Stimulated activated CD8-positive, alpha-beta memory T cell treated with anti-CD3 and anti-CD28 coated beads, Interleukin-12 subunit alpha, Interleukin-12 subunit beta, amount 100 ng/mL, for 4 hours (primary cell): ENCODE results near the gene PNMA6A.
"Not testable (repeated sequence)": the region's sequence is repeated elsewhere in the genome, so short reads cannot be mapped to it uniquely, and the experiment has no call there.

Experiments used
- DNase-seq: peaks from one replicate; pipeline ENCODE4 v3.0.0-alpha.2; 2020; ENCODE audit warnings: low read depth

PNMA6A gene

DNA sequence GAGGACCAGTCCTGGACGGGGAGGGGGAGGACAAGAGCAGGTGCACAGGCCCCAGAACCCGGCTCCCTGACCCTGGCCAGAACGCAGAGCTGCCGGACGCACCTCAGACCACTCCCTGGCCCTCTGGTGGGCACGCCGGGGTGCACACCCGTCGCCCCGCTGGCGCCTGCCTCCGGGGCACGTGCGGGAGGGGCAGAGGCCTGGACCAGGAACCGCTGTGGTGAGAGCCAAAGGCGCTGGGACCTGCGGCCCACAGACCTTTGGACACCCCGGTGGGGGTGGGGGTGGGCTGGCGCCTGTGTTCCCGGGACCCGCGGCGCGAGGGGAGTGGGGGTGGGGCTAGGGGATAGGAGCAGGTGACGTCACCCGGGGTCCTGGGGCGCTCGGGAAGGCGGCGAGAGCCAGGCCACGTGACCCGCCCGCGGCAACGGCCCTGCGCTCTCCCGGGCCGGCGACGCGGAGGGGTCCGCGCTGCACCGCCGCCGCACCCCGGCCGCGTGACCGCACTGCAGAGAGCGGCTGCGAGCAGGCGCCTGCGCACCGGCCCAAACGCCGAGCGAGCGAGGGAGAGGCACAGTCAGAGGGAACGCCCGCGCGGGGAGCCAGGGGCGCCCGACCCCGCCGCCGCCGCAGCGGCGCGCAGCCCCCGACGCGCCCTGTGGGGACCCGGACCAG is at the start of gene PNMA6A:
TSS of gene PNMA6A (plus strand) at position 546 of the 675 bp plus-strand sequence. CDS start 609 bp downstream, outside the sequence.
- not testable (repeated sequence) for DNase-seq

- not testable (repeated sequence) for DNase-seq
Observed at GRCh38 chrX:153026501-153026900, 45.8 kb upstream of the PNMA6A start.

GRCh38 chrX:153028487-153028886 is 43.8 kb upstream of the PNMA6A start:
- not testable (repeated sequence) for DNase-seq

- DNase-seq, result no peak
Observed at GRCh38 chrX:153029162-153029561, 43.1 kb upstream of the PNMA6A start.

DNA sequence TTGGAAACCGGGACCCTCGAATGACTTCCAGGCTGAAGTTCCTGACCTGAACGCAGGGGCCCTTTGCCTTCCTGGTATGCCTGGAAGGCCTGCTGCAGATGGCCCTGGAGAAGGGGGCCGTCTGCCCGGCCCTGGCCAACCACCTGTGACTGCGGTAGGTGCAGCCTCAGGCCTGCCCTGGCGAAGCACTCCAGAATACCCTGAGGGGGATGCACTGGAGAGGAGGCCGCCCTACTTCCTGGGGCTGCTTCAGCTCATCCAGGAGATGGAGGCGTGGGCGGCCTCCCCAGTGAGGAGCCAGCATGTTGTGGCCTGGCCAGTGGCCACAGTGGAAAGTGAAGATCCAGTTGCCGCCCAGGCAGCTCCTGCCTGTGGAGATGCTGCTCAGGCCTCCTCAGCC is 42.4 kb upstream of the PNMA6A start:
- DNase-seq, result no peak

DNA sequence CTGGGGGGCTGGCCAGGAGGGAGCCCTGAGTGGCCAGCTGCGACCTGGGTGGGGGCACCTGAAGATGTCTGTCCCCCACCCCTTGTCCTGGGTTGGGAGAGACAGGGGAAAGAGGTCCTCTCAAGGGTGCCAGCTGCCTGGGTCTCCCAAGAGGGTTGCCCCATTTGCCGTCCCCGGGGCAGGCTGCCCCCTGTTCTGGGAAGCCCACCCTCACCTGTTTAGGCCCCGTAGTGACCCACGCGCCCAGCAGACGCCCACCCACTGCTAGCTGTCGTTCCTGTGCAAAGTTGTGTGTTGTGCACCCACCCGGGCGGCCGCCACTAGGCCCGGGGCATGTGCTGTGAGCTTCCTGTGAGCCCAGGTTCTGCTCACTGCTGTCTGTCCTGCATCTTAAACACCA is 41.5 kb upstream of the PNMA6A start:
- no peak for DNase-seq

DNA sequence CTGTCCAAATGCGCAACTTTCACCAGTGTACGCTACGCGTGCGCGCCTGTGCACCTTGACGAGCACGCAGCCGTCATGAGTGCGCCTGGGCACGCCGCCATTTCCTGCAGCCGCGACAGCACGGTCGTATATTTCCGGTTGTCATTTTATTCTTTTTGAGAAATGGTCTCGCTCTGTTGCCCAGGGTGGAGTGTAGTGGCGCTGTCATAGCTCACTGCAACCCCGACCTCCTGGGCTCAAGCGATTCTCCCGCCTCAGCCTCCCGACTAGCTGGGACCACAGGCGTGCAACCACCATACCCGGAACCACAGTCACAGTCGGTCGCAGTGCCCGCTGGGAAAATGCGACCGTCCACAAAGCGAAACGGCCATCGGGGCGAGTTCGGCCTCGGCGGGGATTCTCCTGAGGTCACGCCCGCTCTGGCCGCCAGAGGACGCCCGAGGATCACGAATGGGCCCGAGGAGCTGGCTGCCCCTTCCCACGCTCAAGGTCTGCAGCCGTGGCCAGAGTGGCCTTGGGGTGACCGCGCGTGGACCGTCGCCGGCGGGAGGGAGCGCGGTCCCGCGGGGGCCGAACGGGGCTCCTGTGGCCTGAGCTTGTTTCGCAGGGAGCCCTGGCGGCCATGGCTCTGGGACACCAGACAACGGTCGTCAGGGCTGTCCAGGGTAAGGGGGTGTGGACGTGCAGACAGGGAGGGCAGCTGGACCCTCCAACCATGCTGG is 39.7 kb upstream of the PNMA6A start:
- DNase-seq, result peak; percentile 40

DNA sequence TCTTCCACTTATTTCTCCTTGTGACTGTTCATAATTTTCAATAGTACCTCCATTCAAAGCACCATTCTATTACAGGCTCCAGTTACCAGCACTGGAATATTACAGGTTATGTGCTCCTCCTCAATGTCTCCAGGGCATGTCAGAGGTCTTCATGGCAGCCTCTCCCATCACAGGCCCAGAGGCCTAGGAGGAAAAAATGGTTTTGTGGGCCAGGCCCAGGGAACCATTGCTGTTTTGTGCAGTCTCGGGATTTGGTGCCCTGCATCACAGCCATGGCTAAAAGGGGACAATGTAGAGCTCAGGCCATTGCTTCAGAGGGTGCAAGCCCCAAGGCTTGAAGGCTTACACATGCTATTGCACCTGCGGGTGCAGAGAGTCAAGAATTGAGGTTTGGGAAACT is 23.2 kb upstream of the PNMA6A start:
- DNase-seq, result no peak

GRCh38 chrX:153052534-153052933 is 19.7 kb upstream of the PNMA6A start:
- no peak for DNase-seq

DNA sequence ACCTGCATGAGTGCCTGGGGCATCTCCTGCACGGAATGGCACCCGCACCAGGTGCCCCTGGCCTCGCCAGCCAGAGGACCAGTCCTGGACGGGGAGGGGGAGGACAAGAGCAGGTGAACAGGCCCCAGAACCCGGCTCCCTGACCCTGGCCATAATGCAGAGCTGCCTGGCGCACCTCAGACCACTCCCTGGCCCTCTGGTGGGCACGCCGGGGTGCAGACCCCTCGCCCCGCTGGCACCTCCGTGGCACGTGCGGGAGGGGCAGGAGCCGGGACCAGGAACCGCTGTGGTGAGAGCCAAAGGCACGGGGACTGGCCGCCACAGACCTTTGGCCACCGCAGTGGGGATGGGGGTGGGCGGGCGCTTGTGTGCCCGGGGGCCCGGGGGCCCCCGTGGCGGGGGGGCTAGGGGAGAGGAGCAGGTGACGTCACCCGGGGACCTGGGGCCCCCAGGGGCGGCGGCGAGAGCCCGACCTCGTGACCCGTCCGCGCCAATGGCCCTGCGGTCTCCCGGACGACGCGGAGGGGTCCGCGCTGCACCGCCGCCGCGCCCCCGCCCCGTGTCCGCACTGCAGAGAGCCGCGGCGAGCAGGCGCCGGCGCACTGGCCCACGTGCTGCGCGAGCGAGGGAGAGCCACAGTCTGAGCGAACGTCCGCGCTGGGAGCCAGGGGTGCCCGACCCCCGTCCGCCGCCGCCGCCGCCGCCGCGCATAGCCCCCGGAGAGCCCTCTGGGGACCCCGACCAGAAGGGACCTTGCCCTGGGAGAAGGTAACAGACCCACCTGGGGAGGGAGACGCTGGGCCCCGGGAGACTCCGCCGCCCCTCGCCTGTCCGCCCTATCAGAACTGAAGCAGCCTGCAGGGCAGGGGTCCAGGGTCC is 16.1 kb upstream of the PNMA6A start, which contains the start of gene PNMA3:
TSS of gene PNMA3 (plus strand) at position 600 of the 879 bp plus-strand sequence. CDS start 586 bp downstream, outside the sequence.
- no peak for DNase-seq

- no peak for DNase-seq
Observed at GRCh38 chrX:153057281-153057680, 15.0 kb upstream of the PNMA6A start.

DNA sequence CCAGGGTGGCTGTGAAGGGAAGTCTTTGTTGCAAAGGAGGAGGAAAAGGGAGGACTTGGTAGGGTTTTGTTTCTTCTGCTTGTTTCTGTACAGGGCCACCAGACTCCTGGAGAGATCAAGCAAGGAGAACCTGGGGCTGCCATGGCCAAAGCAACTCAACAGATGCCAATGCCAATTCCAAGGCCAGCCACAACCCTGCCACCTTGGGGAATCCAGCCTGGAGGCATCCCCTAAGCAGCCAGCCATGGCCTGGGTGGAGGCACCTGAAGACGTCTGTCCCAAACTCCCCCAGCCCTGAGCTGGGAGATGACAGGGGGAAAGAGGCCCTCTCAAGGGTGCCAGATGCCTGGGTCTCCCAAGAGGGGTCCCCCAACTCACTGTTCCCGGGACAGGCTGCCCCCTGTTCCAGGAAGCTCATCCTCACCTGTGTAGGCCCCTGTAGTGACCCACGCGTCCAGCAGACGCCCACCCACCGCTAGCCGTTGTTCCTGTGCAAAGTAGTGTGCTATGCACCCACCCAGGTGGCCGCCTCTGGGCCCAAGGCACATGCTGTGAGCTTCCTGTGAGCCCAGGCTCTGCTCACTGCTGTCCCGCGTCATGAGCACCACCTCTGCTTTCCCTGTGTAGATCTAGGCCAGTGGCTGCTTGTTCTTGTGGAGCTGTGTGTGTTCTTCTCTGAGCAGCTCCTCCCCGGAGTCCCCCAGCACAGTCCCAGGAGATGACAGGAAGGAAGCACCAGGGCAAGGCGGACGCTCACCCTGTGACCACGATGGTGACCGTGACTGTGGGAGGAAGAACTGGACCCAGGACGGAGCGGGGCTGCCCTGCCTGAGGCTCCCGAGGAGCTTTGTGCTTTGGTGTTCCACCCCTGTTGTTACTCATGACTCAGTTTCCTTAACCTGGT is 12.8 kb upstream of the PNMA6A start:
- no peak for DNase-seq

DNA sequence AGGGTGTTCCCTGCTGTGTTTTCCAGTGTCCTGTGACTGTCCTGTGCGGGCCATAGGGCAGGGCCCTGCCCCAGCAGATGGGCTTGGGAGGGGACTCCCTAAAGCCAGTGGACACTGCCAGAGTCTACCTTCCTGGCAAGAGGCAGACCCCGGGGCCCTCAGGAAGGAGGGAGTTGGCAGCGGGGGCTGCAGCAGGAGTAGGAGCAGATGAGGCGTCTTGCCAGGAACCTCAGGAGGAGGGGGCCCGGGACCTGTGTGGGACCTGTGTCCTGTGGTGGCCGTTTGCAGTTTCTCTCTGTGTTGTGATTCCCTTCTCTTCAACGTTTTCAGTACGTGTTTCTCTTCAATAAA is 12.2 kb upstream of the PNMA6A start:
- DNase-seq, result no peak

- no peak for DNase-seq
Observed at GRCh38 chrX:153061732-153062131, 10.5 kb upstream of the PNMA6A start.

GRCh38 chrX:153063315-153063714 is 8.9 kb upstream of the PNMA6A start:
- DNase-seq, result no peak

- DNase-seq, result no peak
Observed at GRCh38 chrX:153064061-153064460, 8.2 kb upstream of the PNMA6A start.

DNA sequence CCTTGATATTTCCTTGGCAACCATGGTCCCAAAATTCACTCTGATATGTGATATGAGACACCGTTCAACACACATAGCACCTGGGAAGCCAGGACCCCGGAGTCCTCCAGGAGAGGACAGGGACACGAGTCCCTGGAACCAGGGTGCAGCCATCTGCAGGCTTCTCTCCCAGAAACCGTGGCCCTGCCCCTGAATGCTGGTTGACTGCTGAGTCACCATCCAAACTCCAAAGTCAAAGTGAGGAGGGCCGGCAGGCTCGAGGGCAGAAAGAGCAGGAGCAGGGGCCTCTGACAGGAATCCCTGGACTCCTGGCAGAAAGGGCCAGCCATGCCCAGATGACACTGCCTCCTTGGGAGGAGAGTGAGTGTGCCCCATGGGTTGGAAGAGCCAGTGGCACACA is 6.9 kb upstream of the PNMA6A start:
- DNase-seq, result no peak

- not testable (repeated sequence) for DNase-seq
Observed at GRCh38 chrX:153066402-153066801, 5.9 kb upstream of the PNMA6A start.

- DNase-seq, result not testable (repeated sequence)
Observed at GRCh38 chrX:153073331-153073730, 1.1 kb downstream of the PNMA6A start.

DNA sequence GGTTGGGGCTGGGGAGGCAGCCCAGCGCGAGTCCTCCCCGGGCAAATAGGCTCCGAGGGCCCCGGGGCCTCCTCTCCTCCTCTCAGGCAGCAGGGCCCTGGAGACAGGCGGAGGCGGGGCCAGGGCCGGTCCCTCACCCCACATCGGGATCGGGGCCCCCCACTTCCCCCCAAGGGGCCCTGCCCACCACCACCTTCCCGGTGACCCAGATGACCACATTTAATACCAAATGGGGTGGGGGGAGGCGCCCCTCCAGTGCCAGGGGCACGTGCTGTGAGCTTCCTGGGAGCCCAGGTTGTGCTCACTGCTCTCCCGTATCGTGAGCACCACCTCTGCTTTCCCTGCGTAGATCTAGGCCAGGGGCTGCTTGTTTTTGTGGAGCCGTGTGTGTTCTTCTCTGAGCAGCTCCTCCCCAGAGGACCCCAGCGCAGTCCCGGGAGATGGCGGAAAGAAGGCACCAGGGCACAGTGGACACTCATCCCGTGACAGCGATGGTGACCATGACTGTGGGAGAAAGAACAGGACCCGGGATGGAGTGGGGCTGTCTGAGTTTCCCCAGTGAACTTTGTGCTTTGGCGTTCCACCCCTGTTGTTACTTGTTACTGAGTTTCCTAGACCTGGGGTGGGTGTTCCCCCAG is 2.1 kb downstream of the PNMA6A start:
- no peak for DNase-seq

DNA sequence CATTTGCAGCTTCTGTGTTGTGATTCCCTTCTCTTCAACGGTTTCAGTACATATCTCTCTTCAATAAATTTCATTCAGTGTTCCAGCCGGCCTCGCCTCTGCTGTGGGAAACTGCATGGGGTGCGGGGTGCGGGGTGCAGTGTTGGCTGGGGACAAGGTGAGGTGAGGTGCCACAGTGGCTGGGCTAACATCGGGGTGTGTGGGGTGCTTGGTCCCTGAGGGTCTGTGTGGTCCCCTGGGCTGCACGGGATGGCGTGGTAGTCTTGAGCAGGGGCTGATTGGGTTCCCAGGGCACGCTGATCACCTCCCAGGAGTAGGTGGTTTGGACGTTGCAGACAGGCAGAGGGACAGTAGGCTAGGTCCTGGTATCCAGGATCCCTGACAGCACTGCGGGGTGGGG is 2.7 kb downstream of the PNMA6A start:
- no peak for DNase-seq
